ENCODE results near the gene TEX9.

TEX9 gene

DNA sequence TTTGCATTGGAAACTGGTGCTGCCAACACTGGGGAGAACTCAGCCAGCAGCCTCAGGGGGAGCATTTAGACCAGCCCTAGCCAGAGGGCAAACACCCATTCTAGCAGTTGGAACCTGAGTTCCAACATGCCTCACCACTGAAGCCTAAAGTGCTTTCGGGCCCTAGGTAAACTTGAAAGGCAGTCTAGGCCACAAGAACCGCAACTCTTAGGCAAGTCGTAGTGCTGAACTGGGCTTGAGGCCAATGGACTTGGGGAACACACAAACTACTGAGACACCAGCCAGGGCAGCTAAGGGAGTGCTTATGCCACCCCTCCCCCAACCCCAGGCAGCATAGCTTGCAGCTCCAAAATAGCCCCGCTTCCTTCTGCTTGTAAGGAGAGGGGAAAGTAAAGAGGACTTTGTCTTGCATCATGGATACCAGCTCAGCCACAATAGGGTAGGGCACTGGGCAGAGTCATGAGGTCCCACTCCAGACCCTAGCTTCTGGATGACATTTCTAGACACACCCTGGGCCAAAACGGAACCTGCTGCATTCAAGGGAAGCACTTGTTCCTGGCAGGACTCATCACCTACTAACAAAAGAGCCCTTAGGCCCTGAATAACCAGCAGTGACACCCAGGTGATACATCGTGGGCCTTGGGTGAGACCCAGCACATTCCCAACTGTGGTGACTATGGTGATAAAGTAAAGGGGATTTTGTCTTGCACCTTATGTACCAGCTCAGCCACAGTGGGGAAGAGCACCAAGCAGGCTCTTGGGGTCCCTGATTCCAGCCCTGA is 37.3 kb upstream of the TEX9 start:
- no peak for TF ChIP-seq CTCF (IDR thresholded peaks at IDR 0.05; ENCODE audit: extremely low read depth, insufficient read depth, missing control alignments)
- no peak for DNase-seq (ENCODE audit: low spot score)
- in situ Hi-C loops (cut with MboI; ENCODE audit: low pct_unique_long_range_greater_than_20kb, low sequenced_read_pairs, unreplicated experiment), result no loop called here

DNA sequence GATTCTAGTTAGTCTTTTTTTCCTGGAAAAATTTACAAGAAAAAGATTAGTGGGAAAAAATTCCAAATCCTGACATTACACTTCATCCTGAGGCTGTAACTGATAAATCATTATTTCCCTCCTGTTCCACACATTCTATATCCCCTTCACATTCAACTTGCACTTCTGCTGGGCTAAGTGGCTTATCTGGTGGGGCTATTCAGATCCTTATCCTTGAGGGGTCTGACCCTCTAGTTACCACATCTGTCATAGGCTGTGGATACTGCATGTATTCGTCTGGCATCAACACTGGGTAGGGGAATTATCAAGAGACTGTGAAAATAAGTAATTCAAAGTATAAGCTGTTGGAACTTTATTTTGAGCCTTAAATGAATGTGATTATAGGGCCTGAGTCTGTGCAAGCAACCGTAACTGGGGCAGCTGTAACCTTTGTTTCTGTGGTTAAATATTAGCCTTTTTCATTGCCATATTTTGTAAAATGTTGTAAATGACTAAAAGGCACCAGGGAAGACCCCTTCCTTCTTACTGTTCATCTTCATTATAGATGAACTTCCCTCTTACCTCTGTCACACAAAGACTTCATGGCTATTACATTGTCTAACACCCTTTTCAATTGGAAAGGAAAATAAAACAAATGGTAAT is 28.0 kb upstream of the TEX9 start:
- in situ Hi-C loops (cut with MboI; ENCODE audit: low pct_unique_long_range_greater_than_20kb, low sequenced_read_pairs, unreplicated experiment), result no loop called here

GRCh38 chr15:56339594-56339993 is 25.6 kb upstream of the TEX9 start:
- in situ Hi-C loops (cut with MboI; ENCODE audit: low pct_unique_long_range_greater_than_20kb, low sequenced_read_pairs, unreplicated experiment), result no loop called here
- TF ChIP-seq CTCF (IDR thresholded peaks at IDR 0.05; ENCODE audit: extremely low read depth, insufficient read depth, missing control alignments), result no peak

More for the DNA sequence above, 28.0 kb upstream of the TEX9 start:
- no peak for TF ChIP-seq CTCF (IDR thresholded peaks at IDR 0.05; ENCODE audit: extremely low read depth, insufficient read depth, missing control alignments)
- no peak for DNase-seq (ENCODE audit: low spot score)

GRCh38 chr15:56341201-56341600 is 24.0 kb upstream of the TEX9 start:
- no peak for DNase-seq (ENCODE audit: low spot score)
- in situ Hi-C loops (cut with MboI; ENCODE audit: low pct_unique_long_range_greater_than_20kb, low sequenced_read_pairs, unreplicated experiment), result no loop called here
- TF ChIP-seq CTCF (IDR thresholded peaks at IDR 0.05; ENCODE audit: extremely low read depth, insufficient read depth, missing control alignments), result no peak

More at GRCh38 chr15:56339594-56339993, 25.6 kb upstream of the TEX9 start:
- DNase-seq (ENCODE audit: low spot score), result no peak

- TF ChIP-seq CTCF (IDR thresholded peaks at IDR 0.05; ENCODE audit: extremely low read depth, insufficient read depth, missing control alignments), result no peak
- no peak for DNase-seq (ENCODE audit: low spot score)
- in situ Hi-C loops (cut with MboI; ENCODE audit: low pct_unique_long_range_greater_than_20kb, low sequenced_read_pairs, unreplicated experiment), result no loop called here
These were observed 22.6 kb upstream of the TEX9 start for GRCh38 chr15:56342653-56343052.

- no peak for TF ChIP-seq CTCF (IDR thresholded peaks at IDR 0.05; ENCODE audit: extremely low read depth, insufficient read depth, missing control alignments)
- no peak for DNase-seq (ENCODE audit: low spot score)
- in situ Hi-C loops (cut with MboI; ENCODE audit: low pct_unique_long_range_greater_than_20kb, low sequenced_read_pairs, unreplicated experiment), result no loop called here
These were observed 21.3 kb upstream of the TEX9 start for GRCh38 chr15:56343879-56344278.
